Hepatic stellate cell (primary cell): ENCODE measurements around the gene ZSCAN2.

Experiments used
- DNase-seq: peaks from one replicate; pipeline ENCODE4 v3.0.0; 2011; ENCODE audit warnings: low spot score

ZSCAN2 gene

GRCh38 chr15:84671211-84671610 is 70.4 kb downstream of the ZSCAN2 start:
- peak; percentile 59 for DNase-seq
